ENCODE results near the gene CTTN. TPM values are rescaled to one million over a fixed set of nuclear protein-coding genes. Genes with fewer than 3 reads are reported as not detected.

Gene CTTN
- total RNA-seq, 1 experiment from 2014 or later: 224 TPM

DNA sequence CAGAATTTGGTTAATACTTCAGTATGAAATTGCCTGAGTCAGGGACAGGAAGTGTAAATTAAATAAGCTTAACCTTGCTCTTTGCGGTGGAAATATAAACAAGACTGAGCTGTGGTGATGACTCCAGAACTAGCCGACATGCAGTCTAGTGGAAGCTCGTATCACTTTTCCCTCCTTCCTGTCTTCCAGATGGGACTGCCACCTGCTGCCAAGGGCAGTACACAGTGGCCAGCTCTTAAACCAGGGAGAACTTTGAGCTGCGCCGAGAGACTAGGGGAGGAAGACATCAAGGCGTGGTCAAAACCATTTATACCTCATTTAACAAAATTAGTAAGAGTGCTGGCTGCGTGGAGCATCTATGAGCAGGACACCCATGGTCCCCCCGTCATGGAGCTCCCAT lies 31.3 kb upstream of the CTTN start:
- Histone ChIP-seq H3K23ac (ENCODE audit: insufficient read length, low read depth, low read length) (no peak overlapping the region), H3K56ac (ENCODE audit: insufficient read length, low read depth, low read length) (no peak overlapping the region), H2AK5ac (ENCODE audit: insufficient read length, low read length) (no peak overlapping the region), H2BK5ac (ENCODE audit: insufficient read length, low read length) (no peak overlapping the region), H3K9me3 (ENCODE audit: control insufficient read depth, low read depth, low read length) (no peaks in the 10 kb centered on the region), H3K4me1 (ENCODE audit: insufficient read depth, low read length) (no peaks in the 10 kb centered on the region), H3K4ac (ENCODE audit: low read depth, low read length) (no peak overlapping the region), H3K18ac (ENCODE audit: insufficient read length, low read depth, low read length) (no peak overlapping the region), H4K20me1 (ENCODE audit: control insufficient read depth, insufficient read depth, insufficient read length) (no peaks in the 10 kb centered on the region), H2BK12ac (ENCODE audit: insufficient read length, low read depth, low read length) (no peak overlapping the region), H3K4me2 (ENCODE audit: insufficient read depth, insufficient read length, low read length) (no peak overlapping the region), H3K27me3 (ENCODE audit: insufficient read depth, low read length) (no peaks in the 10 kb centered on the region), H2AFZ (ENCODE audit: low read length) (no peak overlapping the region), H4K5ac (ENCODE audit: insufficient read length, low read depth, low read length) (no peak overlapping the region), H3K14ac (ENCODE audit: insufficient read depth, low read length) (no peak overlapping the region), H3K79me1 (ENCODE audit: insufficient read depth, low read depth, low read length, poor library complexity, severe bottlenecking) (peaks cover 3% of the 10 kb centered on the region), H2BK120ac (ENCODE audit: low read depth, low read length, poor library complexity, severe bottlenecking) (no peak overlapping the region), H3K9ac (ENCODE audit: extremely low read depth, insufficient read length, low read length) (no peak overlapping the region), H3T11ph (ENCODE audit: low read length) (no peak overlapping the region), H3K79me2 (ENCODE audit: insufficient read depth, low read length) (peaks cover 4% of the 10 kb centered on the region; the same call in 1 of the 2 replicates), H4K8ac (replicated peaks; ENCODE audit: insufficient read length, low read depth, low read length) (no peak overlapping the region), H3K23me2 (ENCODE audit: insufficient read length, low read depth, low read length, poor library complexity, severe bottlenecking) (no peaks in the 10 kb centered on the region), H2BK20ac (ENCODE audit: low read depth, low read length, poor library complexity, severe bottlenecking) (no peak overlapping the region), H4K91ac (ENCODE audit: insufficient read length, low read depth, low read length) (no peak overlapping the region), H3K27ac (ENCODE audit: insufficient read length, low read depth, low read length) (no peak overlapping the region), H2BK15ac (ENCODE audit: low read depth, low read length) (no peak overlapping the region)
- peaks cover 25 to 66% (median 27%) of the 10 kb centered on the region in 3 experiments for H3K36me3 Mint-ChIP-seq (ENCODE audit: insufficient read depth in 1 of 3, low read depth in 3 of 3)
- H3K27me3 Mint-ChIP-seq (ENCODE audit: low read depth): no peaks in the 10 kb centered on the region; the same call in 1 of the 2 replicates
- no peak overlapping the region for H3K27ac Mint-ChIP-seq
- TF ChIP-seq CTCF (conservative IDR thresholded peaks at IDR 0.05): no peak
- H3K4me1 Mint-ChIP-seq: no peaks in the 10 kb centered on the region
- no peak overlapping the region for H3K4me3 Mint-ChIP-seq
- no CpG with 5 or more reads among the region's 8 CpGs for WGBS (ENCODE audit: extremely low coverage, insufficient read length, low lambda C conversion rate)
- DNase-seq: no peak
- H3K9me3 Mint-ChIP-seq: peaks cover 0 to 2% of the 10 kb centered on the region in 2 experiments; a peak in 2 of 5 replicates

Data from H9 (cell line).